Smooth muscle cell (in vitro differentiated cells): Measurements from ENCODE around the gene MRPS18B. TPM values are rescaled to one million over a fixed set of nuclear protein-coding genes. Genes with fewer than 3 reads are reported as not detected.

Experiments
- DNase-seq: peaks from one replicate; lab custom pipeline; 2025; ENCODE audit not compliant: unreplicated experiment; lab: John Stamatoyannopoulos, UW
- H2AFZ ChIP-seq: fragments of 200-600 bp; sonication (generic); 2 replicates; pipeline ENCODE4 v1.6.0; 2016; ENCODE audit warnings: antibody characterized with exemption, low read depth, mild to moderate bottlenecking
- H3F3A ChIP-seq: fragments of 200-600 bp; sonication (generic); 2 replicates; pipeline ENCODE4 v1.6.0; 2017; ENCODE audit warnings: antibody characterized with exemption, low read depth
- H3K27ac ChIP-seq: fragments of 200-600 bp; sonication (generic); 2 replicates; pipeline ENCODE4 v1.5.1; 2016; ENCODE audit warnings: low read depth, mild to moderate bottlenecking
- H3K27me3 ChIP-seq: fragments of 200-600 bp; sonication (generic); 2 replicates; pipeline ENCODE4 v1.6.1; 2016; ENCODE audit warnings: low read depth, mild to moderate bottlenecking
- H3K36me3 ChIP-seq: fragments of 200-600 bp; sonication (generic); 2 replicates; pipeline ENCODE4 v1.5.1; 2016; ENCODE audit warnings: low read depth
- H3K4me1 ChIP-seq: fragments of 200-600 bp; sonication (generic); 2 replicates; pipeline ENCODE4 v1.5.1; 2016; ENCODE audit warnings: low read depth
- H3K4me2 ChIP-seq: fragments of 200-600 bp; sonication (generic); 2 replicates; pipeline ENCODE4 v1.6.0; 2016; ENCODE audit warnings: mild to moderate bottlenecking
- H3K4me3 ChIP-seq: fragments of 200-600 bp; sonication (generic); 2 replicates; pipeline ENCODE4 v1.5.1; 2016; ENCODE audit warnings: mild to moderate bottlenecking
- H3K79me2 ChIP-seq: fragments of 200-600 bp; sonication (generic); 2 replicates; pipeline ENCODE4 v1.6.0; 2016; ENCODE audit warnings: low read depth, mild to moderate bottlenecking
- H3K9ac ChIP-seq: fragments of 200-600 bp; sonication (generic); 2 replicates; pipeline ENCODE4 v1.6.0; 2016; ENCODE audit warnings: low read depth
- H3K9me3 ChIP-seq: fragments of 200-600 bp; sonication (generic); replicated peaks from 2 replicates; pipeline ENCODE4 v1.5.1; 2016; ENCODE audit warnings: low read depth
- H4K20me1 ChIP-seq: fragments of 200-600 bp; sonication (generic); 2 replicates; pipeline ENCODE4 v1.6.0; 2016; ENCODE audit warnings: low read depth
- WGBS: methylation state at CpG from one replicate; pipeline ENCODE4 v1.1.7; 2016; ENCODE audit warnings: low lambda C conversion rate; 5-methylcytosine and 5-hydroxymethylcytosine counted together
- polyA plus RNA-seq: library from polyadenylated mRNA; unstranded; fragments of >200 nt; fragmentation: Nextera tagmentation; extraction: Ambion mirVana; gene quantifications from 2 replicates; pipeline ENCODE4 v1.2.1, GENCODE V29; 2016
- total RNA-seq: library from RNA; depleted of rRNA; stranded (reverse); fragments of >200 nt; gene quantifications from 2 replicates; pipeline ENCODE4 v1.2.3, GENCODE V29; 2014
- TF ChIP-seq, protein P1 (sequence below): fragments of 200-600 bp; sonication (generic); IDR thresholded peaks from 2 replicates; pipeline ENCODE4 v1.5.1; 2017; ENCODE audit warnings: borderline replicate concordance, mild to moderate bottlenecking, antibody characterized with exemption; ENCODE audit not compliant: insufficient read depth, poor library complexity, severe bottlenecking

The MRPS18B gene
- total and polyA plus RNA-seq, 2 experiments from 2014 or later = 53.2 to 70.0 TPM

DNA sequence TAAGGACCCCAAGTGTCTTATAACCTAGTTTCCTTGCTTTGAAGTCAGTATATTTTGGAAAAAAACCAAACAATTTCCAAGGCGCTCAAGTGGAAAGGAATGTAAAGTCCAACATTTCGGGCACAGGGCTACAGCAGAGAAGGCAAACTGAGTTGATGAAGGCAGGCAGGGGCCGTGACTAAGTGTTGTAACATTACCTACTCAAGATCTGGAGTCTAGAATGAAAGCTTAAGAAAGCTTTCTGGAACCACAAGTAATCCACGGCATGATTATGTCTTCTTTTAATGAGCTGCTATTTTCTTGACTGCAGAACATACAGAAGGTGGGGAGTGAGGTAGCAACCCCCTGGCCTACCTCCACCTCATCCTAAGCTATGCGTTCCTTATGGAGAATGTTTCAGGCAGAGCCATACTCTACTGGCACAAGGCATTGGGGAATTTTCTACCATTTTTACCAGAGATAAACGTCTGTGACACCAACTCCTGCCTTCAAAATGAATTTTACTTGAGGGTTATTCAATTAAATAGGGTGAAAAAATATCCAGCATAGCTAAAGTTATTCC, 4.9 kb upstream of the MRPS18B start:
- Histone ChIP-seq H3K27ac (peak overlapping the region; percentile 95), H3K79me2 (peaks cover 13% of the 10 kb centered on the region), H4K20me1 (peaks cover 70% of the 10 kb centered on the region), H3K27me3 (no peaks in the 10 kb centered on the region), H3F3A (peaks cover 39% of the 10 kb centered on the region), H3K4me1 (peaks cover 13% of the 10 kb centered on the region), H3K9me3 (no peaks in the 10 kb centered on the region), H3K4me2 (peak overlapping the region; percentile 93), H3K36me3 (peaks cover 5% of the 10 kb centered on the region), H2AFZ (no peak overlapping the region), H3K9ac (no peak overlapping the region), H3K4me3 (no peak overlapping the region)
- DNase-seq = no peak
- TF ChIP-seq, protein P1, sequence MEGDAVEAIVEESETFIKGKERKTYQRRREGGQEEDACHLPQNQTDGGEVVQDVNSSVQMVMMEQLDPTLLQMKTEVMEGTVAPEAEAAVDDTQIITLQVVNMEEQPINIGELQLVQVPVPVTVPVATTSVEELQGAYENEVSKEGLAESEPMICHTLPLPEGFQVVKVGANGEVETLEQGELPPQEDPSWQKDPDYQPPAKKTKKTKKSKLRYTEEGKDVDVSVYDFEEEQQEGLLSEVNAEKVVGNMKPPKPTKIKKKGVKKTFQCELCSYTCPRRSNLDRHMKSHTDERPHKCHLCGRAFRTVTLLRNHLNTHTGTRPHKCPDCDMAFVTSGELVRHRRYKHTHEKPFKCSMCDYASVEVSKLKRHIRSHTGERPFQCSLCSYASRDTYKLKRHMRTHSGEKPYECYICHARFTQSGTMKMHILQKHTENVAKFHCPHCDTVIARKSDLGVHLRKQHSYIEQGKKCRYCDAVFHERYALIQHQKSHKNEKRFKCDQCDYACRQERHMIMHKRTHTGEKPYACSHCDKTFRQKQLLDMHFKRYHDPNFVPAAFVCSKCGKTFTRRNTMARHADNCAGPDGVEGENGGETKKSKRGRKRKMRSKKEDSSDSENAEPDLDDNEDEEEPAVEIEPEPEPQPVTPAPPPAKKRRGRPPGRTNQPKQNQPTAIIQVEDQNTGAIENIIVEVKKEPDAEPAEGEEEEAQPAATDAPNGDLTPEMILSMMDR = no peak
- WGBS = 30% methylated on average over 6 of the region's 6 CpGs

DNA sequence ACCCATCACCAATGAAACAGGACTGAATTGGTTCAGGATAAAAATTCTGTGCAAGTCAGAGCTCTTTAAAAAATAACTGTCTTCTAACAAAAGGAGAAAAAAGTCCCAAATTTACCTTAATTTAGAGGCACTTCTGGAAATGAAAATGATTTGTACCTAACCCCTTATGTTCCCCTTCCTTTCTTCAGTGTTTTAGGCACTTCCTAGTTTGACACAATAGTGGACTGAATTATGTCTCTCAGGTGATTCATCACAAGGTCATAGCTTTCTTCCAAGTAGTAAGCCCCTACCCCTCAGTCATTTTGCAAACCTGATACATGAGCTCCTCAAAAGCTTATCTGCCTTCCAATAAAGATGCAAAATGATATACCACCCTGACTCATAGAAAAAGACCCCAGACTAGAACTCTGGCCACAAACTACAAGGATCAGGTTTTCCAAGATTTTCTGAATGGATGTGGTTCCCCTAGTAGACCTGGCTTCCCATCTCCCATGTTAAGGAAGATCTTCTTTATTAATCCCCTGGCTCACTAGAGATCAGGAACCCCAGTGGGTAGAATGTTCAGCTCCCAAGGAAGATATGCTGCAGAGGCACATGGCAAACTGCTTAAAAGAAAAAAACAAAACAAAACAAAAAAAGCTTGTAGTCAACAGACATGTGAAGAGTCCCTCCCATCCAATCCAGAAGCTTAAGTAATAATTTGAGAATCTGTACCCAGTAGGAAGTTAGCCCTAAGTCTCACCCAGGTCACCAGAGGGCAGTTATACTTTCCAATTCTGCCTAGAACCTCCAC, 4.2 kb upstream of the MRPS18B start:
- Histone ChIP-seq H4K20me1 (peaks cover 63% of the 10 kb centered on the region), H3K36me3 (peaks cover 5% of the 10 kb centered on the region), H3K9me3 (no peaks in the 10 kb centered on the region), H3K27me3 (no peaks in the 10 kb centered on the region), H3K4me1 (peaks cover 17% of the 10 kb centered on the region), H3K9ac (peak overlapping the region; percentile 45), H3F3A (peaks cover 39% of the 10 kb centered on the region), H3K27ac (peak overlapping the region; percentile 95), H3K4me2 (peak overlapping the region; percentile 93), H3K79me2 (peaks cover 17% of the 10 kb centered on the region), H3K4me3 (peak overlapping the region; percentile 77), H2AFZ (no peak overlapping the region)
- DNase-seq = no peak
- TF ChIP-seq, protein P1 = no peak

DNA sequence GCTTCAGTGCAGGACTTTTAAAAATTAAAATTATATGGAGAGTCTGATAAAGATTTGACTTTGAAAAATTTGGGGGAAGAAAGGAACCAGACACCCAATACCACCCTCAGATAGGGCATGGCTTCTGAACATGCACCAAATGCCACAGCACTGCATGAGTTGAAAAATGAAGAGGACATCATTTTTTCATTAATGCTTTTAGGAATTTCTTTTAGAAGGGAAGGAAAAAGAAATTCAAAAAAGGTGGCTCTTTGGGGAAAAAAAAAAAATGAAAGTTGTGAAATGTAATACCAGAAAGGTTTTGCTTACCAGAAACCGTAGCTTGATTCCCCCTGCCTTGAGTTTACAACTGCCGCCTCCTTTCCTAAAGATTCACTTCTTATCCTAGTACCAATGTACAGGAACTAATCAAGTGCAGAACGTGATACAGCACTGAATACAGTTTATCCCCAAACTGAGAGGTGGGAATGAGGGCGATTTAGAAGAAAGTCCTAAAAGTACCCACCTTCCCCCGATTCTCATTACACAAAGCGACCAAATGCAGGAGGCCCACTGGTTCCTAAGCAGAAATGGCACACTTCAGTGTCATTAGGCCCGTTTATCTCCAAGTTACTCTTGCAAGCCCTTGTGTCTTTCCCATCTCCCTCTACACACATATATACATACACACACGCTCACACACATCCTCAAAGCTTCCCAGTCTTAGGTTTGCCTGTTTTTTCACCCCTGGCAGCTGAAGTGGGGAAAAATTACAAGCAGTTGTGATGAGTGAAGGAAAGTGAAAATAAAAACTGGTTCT, 3.4 kb upstream of the MRPS18B start:
- H3K27me3 ChIP-seq = no peaks in the 10 kb centered on the region
- 60% methylated on average over 8 of the region's 8 CpGs for WGBS
- H4K20me1 ChIP-seq = peaks cover 56% of the 10 kb centered on the region
- no peak for DNase-seq
- peaks cover 25% of the 10 kb centered on the region for H3K79me2 ChIP-seq
- peak overlapping the region; percentile 93 for H3K4me2 ChIP-seq
- peak overlapping the region; percentile 45 for H3K9ac ChIP-seq
- peak overlapping the region; percentile 95 for H3K27ac ChIP-seq
- H3K4me1 ChIP-seq = peaks cover 18% of the 10 kb centered on the region
- no peak overlapping the region for H2AFZ ChIP-seq
- H3F3A ChIP-seq = peaks cover 39% of the 10 kb centered on the region
- TF ChIP-seq, protein P1 = no peak
- peak overlapping the region; percentile 77 for H3K4me3 ChIP-seq
- no peaks in the 10 kb centered on the region for H3K9me3 ChIP-seq
- peaks cover 5% of the 10 kb centered on the region for H3K36me3 ChIP-seq
